ENCODE results near the gene UBAC1.
"Not testable (repeated sequence)": the region's sequence is repeated elsewhere in the genome, so short reads cannot be mapped to it uniquely, and the experiment has no call there.

UBAC1 gene

GRCh38 chr9:135920256-135920930, 40.8 kb downstream of the UBAC1 start:
- Histone ChIP-seq H3K27ac (ENCODE audit: low read length) (no peak overlapping the region), H3K4me1 (ENCODE audit: control insufficient read depth, low read depth, low read length) (no peaks in the 10 kb centered on the region), H3K9ac (ENCODE audit: low read length) (no peak overlapping the region), H3K36me3 (ENCODE audit: control insufficient read depth, low read depth, low read length) (peaks cover 8% of the 10 kb centered on the region), H3K27me3 (ENCODE audit: control insufficient read depth, insufficient read depth, low read length) (no peaks in the 10 kb centered on the region), H3K4me3 (ENCODE audit: low read length) (no peak overlapping the region), H3K9me3 (ENCODE audit: control insufficient read depth, low read depth, low read length) (peaks cover 33% of the 10 kb centered on the region)

GRCh38 chr9:135919318-135919890, 41.8 kb downstream of the UBAC1 start:
- Histone ChIP-seq H3K9me3 (ENCODE audit: control insufficient read depth, low read depth, low read length) (peaks cover 42% of the 10 kb centered on the region), H3K27me3 (ENCODE audit: control insufficient read depth, insufficient read depth, low read length) (no peaks in the 10 kb centered on the region), H3K27ac (ENCODE audit: low read length) (no peak overlapping the region), H3K36me3 (ENCODE audit: control insufficient read depth, low read depth, low read length) (peaks cover 8% of the 10 kb centered on the region), H3K4me1 (ENCODE audit: control insufficient read depth, low read depth, low read length) (no peaks in the 10 kb centered on the region), H3K4me3 (ENCODE audit: low read length) (no peak overlapping the region), H3K9ac (ENCODE audit: low read length) (no peak overlapping the region)

- H3K27me3 ChIP-seq (ENCODE audit: control insufficient read depth, insufficient read depth, low read length); H3K4me1 ChIP-seq (ENCODE audit: control insufficient read depth, low read depth, low read length); H3K27ac ChIP-seq (ENCODE audit: low read length); H3K4me3 ChIP-seq (ENCODE audit: low read length); H3K9ac ChIP-seq (ENCODE audit: low read length): not testable (repeated sequence)
- H3K9me3 ChIP-seq (ENCODE audit: control insufficient read depth, low read depth, low read length), result peaks cover 52% of the 10 kb centered on the region
- H3K36me3 ChIP-seq (ENCODE audit: control insufficient read depth, low read depth, low read length), result peaks cover 14% of the 10 kb centered on the region
Observed at GRCh38 chr9:135916227-135916626, 44.9 kb downstream of the UBAC1 start.

- no peak overlapping the region for H3K27ac ChIP-seq (ENCODE audit: low read length)
- H3K9ac ChIP-seq (ENCODE audit: low read length), result no peak overlapping the region
- H3K9me3 ChIP-seq (ENCODE audit: control insufficient read depth, low read depth, low read length), result peaks cover 52% of the 10 kb centered on the region
- H3K4me1 ChIP-seq (ENCODE audit: control insufficient read depth, low read depth, low read length), result no peaks in the 10 kb centered on the region
- H3K36me3 ChIP-seq (ENCODE audit: control insufficient read depth, low read depth, low read length), result peaks cover 14% of the 10 kb centered on the region
- H3K27me3 ChIP-seq (ENCODE audit: control insufficient read depth, insufficient read depth, low read length), result no peaks in the 10 kb centered on the region
- H3K4me3 ChIP-seq (ENCODE audit: low read length), result no peak overlapping the region
Observed at GRCh38 chr9:135914921-135915320, 46.3 kb downstream of the UBAC1 start.

- H3K4me1 ChIP-seq (ENCODE audit: control insufficient read depth, low read depth, low read length); H3K9ac ChIP-seq (ENCODE audit: low read length); H3K27ac ChIP-seq (ENCODE audit: low read length); H3K27me3 ChIP-seq (ENCODE audit: control insufficient read depth, insufficient read depth, low read length); H3K4me3 ChIP-seq (ENCODE audit: low read length): not testable (repeated sequence)
- H3K36me3 ChIP-seq (ENCODE audit: control insufficient read depth, low read depth, low read length), result peaks cover 12% of the 10 kb centered on the region
- peaks cover 27% of the 10 kb centered on the region for H3K9me3 ChIP-seq (ENCODE audit: control insufficient read depth, low read depth, low read length)
Observed at GRCh38 chr9:135911233-135911632, 49.9 kb downstream of the UBAC1 start.

GRCh38 chr9:135910757-135911156, 50.4 kb downstream of the UBAC1 start:
- H3K9ac ChIP-seq (ENCODE audit: low read length), result no peak overlapping the region
- H3K27me3 ChIP-seq (ENCODE audit: control insufficient read depth, insufficient read depth, low read length), result peaks cover 9% of the 10 kb centered on the region
- no peak overlapping the region for H3K27ac ChIP-seq (ENCODE audit: low read length)
- H3K9me3 ChIP-seq (ENCODE audit: control insufficient read depth, low read depth, low read length), result peaks cover 22% of the 10 kb centered on the region
- no peak overlapping the region for H3K4me3 ChIP-seq (ENCODE audit: low read length)
- peaks cover 5% of the 10 kb centered on the region for H3K4me1 ChIP-seq (ENCODE audit: control insufficient read depth, low read depth, low read length)
- H3K36me3 ChIP-seq (ENCODE audit: control insufficient read depth, low read depth, low read length), result peaks cover 8% of the 10 kb centered on the region

GRCh38 chr9:135910216-135910615, 51.0 kb downstream of the UBAC1 start:
- H3K4me1 ChIP-seq (ENCODE audit: control insufficient read depth, low read depth, low read length), result peaks cover 11% of the 10 kb centered on the region
- H3K9me3 ChIP-seq (ENCODE audit: control insufficient read depth, low read depth, low read length), result peaks cover 17% of the 10 kb centered on the region
- peaks cover 9% of the 10 kb centered on the region for H3K27me3 ChIP-seq (ENCODE audit: control insufficient read depth, insufficient read depth, low read length)
- H3K4me3 ChIP-seq (ENCODE audit: low read length), result no peak overlapping the region
- no peak overlapping the region for H3K9ac ChIP-seq (ENCODE audit: low read length)
- peaks cover 5% of the 10 kb centered on the region for H3K36me3 ChIP-seq (ENCODE audit: control insufficient read depth, low read depth, low read length)
- no peak overlapping the region for H3K27ac ChIP-seq (ENCODE audit: low read length)

- no peak overlapping the region for H3K9ac ChIP-seq (ENCODE audit: low read length)
- H3K4me1 ChIP-seq (ENCODE audit: control insufficient read depth, low read depth, low read length), result peaks cover 11% of the 10 kb centered on the region
- H3K4me3 ChIP-seq (ENCODE audit: low read length), result no peak overlapping the region
- H3K27me3 ChIP-seq (ENCODE audit: control insufficient read depth, insufficient read depth, low read length), result peaks cover 9% of the 10 kb centered on the region
- H3K9me3 ChIP-seq (ENCODE audit: control insufficient read depth, low read depth, low read length), result peaks cover 9% of the 10 kb centered on the region
- no peak overlapping the region for H3K27ac ChIP-seq (ENCODE audit: low read length)
- peaks cover 5% of the 10 kb centered on the region for H3K36me3 ChIP-seq (ENCODE audit: control insufficient read depth, low read depth, low read length)
Observed at GRCh38 chr9:135909371-135909770, 51.8 kb downstream of the UBAC1 start.

GRCh38 chr9:135908754-135909204, 52.4 kb downstream of the UBAC1 start:
- H3K27ac ChIP-seq (ENCODE audit: low read length), result no peak overlapping the region
- H3K36me3 ChIP-seq (ENCODE audit: control insufficient read depth, low read depth, low read length), result peaks cover 4% of the 10 kb centered on the region
- peaks cover 9% of the 10 kb centered on the region for H3K27me3 ChIP-seq (ENCODE audit: control insufficient read depth, insufficient read depth, low read length)
- no peak overlapping the region for H3K9ac ChIP-seq (ENCODE audit: low read length)
- H3K4me3 ChIP-seq (ENCODE audit: low read length), result peak overlapping the region; percentile 63
- peaks cover 5% of the 10 kb centered on the region for H3K9me3 ChIP-seq (ENCODE audit: control insufficient read depth, low read depth, low read length)
- H3K4me1 ChIP-seq (ENCODE audit: control insufficient read depth, low read depth, low read length), result peaks cover 13% of the 10 kb centered on the region

- H3K4me3 ChIP-seq (ENCODE audit: low read length), result peak overlapping the region; percentile 63
- H3K9me3 ChIP-seq (ENCODE audit: control insufficient read depth, low read depth, low read length), result no peaks in the 10 kb centered on the region
- H3K27ac ChIP-seq (ENCODE audit: low read length), result no peak overlapping the region
- peak overlapping the region; percentile 39 for H3K9ac ChIP-seq (ENCODE audit: low read length)
- H3K27me3 ChIP-seq (ENCODE audit: control insufficient read depth, insufficient read depth, low read length), result peaks cover 9% of the 10 kb centered on the region
- no peaks in the 10 kb centered on the region for H3K36me3 ChIP-seq (ENCODE audit: control insufficient read depth, low read depth, low read length)
- peaks cover 19% of the 10 kb centered on the region for H3K4me1 ChIP-seq (ENCODE audit: control insufficient read depth, low read depth, low read length)
Observed at GRCh38 chr9:135908093-135908753, 53.0 kb downstream of the UBAC1 start.

GRCh38 chr9:135907431-135908092, 53.6 kb downstream of the UBAC1 start, which contains the start of gene CAMSAP1:
CAMSAP1 (minus strand) TSS chr9:135907546; CDS start chr9:135907159, 387 bp downstream.
- Histone ChIP-seq H3K27ac (ENCODE audit: low read length) (no peak within 1 kb of the TSS), H3K36me3 (ENCODE audit: control insufficient read depth, low read depth, low read length) (no peaks in the 10 kb centered on the region)

More at GRCh38 chr9:135907431-135908092, 53.6 kb downstream of the UBAC1 start, which contains the start of gene CAMSAP1:
- Histone ChIP-seq H3K4me3 (ENCODE audit: low read length) (peak within 1 kb of the TSS; percentile 91), H3K9ac (ENCODE audit: low read length) (peak within 1 kb of the TSS; percentile 73), H3K4me1 (ENCODE audit: control insufficient read depth, low read depth, low read length) (peaks cover 23% of the 10 kb centered on the region), H3K27me3 (ENCODE audit: control insufficient read depth, insufficient read depth, low read length) (peaks cover 9% of the 10 kb centered on the region), H3K9me3 (ENCODE audit: control insufficient read depth, low read depth, low read length) (no peaks in the 10 kb centered on the region)
